Thoracic aorta (tissue), 2 donors: ENCODE results near the gene ASH1L. TPM values are rescaled to one million over a fixed set of nuclear protein-coding genes. Genes with fewer than 3 reads are reported as not detected.
A peak's percentile ranks its signal among the peaks of the same experiment; 100 is the strongest.

ENCODE experiments used
- ATAC-seq: fragments of 150-250 bp; one replicate; pipeline ENCODE4 v1.8.0; 2017; ENCODE audit warnings: low read depth; ENCODE audit not compliant: insufficient number of reproducible peaks, low FRiP score
- DNase-seq: peaks from one replicate; pipeline ENCODE4 v3.0.0-alpha.2; 2020; ENCODE audit warnings: low spot score
- H3K27ac ChIP-seq, 2 donors: fragments of 200-600 bp; sonication (generic); 1 replicate in 1 of 2; 2 replicates in 1 of 2; pipeline ENCODE4 v1.5.1; 2016; ENCODE audit warnings: mild to moderate bottlenecking in 2 of 2, moderate library complexity in 2 of 2
- H3K27me3 ChIP-seq: fragments of 200-600 bp; sonication (generic); replicated peaks from 2 replicates; pipeline ENCODE4 v1.6.0; 2016; ENCODE audit warnings: mild to moderate bottlenecking; ENCODE audit not compliant: insufficient read depth
- H3K36me3 ChIP-seq: fragments of 200-600 bp; sonication (generic); one replicate; pipeline ENCODE4 v1.5.1; 2016
- H3K4me1 ChIP-seq, 2 donors: fragments of 200-600 bp; sonication (generic); 1 replicate in 1 of 2; 2 replicates in 1 of 2; pipeline versions ENCODE4 v1.5.1 to v1.6.0; 2016; ENCODE audit warnings: low read depth in 2 of 2, mild to moderate bottlenecking in 1 of 2; ENCODE audit not compliant: control insufficient read depth in 1 of 2
- H3K4me3 ChIP-seq: fragments of 200-600 bp; sonication (generic); 2 replicates; pipeline ENCODE4 v1.5.1; 2016; ENCODE audit warnings: mild to moderate bottlenecking
- H3K9me3 ChIP-seq: fragments of 200-600 bp; sonication (generic); 2 replicates; pipeline ENCODE4 v1.5.1; 2016
- CTCF ChIP-seq: fragments of 200-600 bp; sonication (generic); IDR thresholded peaks from one replicate; pipeline ENCODE4 v1.5.1; 2019; ENCODE audit warnings: antibody characterized with exemption
- total RNA-seq, 2 donors: library from RNA; depleted of rRNA; stranded (reverse); fragments of >200 nt; gene quantifications; one replicate each; pipeline versions ENCODE4 v1.1.0 to v1.2.3, GENCODE V29; 2016

Gene ASH1L
- total RNA-seq, 2 donors from 2014 or later: 52.7 to 84.2 TPM

DNA sequence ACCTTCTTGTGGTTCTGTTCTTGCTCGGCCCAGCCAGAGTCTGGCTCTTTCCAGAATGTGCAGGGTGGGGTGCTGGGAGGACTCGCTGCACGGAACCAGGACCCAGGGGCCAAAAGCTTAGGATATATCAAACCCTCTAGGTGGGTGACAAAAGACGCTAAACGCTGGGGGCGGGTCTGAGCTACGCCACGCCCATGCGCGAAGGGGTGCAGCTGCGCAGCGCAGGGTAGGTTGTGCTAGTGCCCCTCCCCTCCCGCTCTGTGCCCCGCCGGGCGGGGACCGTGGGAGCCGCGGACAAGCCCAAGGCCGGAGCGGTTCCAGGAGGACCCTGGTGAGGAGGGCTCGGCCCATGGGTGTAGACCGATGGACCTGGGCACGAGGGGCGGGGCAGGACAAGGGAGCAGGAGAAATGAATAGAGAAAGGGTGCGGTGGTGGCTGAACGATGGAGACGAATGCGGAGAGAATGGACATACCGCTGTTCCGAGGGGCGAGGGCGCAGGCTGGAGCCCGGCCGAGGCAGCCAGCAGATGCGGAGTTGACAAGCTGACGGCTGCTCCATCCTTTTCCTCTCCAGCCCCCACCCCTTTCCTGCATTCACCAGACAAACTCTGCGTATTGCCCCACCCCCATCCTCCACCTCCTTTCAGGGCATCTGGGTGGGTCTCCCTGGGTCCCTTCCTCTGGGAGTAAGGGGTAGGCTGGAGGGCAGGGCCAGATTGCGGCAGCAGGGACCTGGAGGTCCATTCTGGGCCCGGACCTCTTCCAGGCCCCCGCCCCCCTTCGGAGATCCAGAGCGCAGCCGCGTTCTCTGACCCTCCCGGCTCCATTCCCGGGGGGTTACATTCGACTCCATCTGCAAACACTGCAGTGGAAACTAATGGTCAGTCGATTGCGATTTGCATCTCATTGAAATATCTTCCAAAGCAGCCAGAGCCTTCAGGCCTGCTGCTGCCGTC lies 241.7 kb downstream of the ASH1L start, which contains the start of gene RUSC1:
TSS of gene RUSC1 (plus strand) at position 234 of the 957 bp plus-strand sequence. CDS start 880 bp downstream, outside the sequence.
- DNase-seq: peak; percentile 34
- peak; percentile 10 for ATAC-seq
- Histone ChIP-seq H3K27ac (peak within 1 kb of the TSS; percentile 86 to 91), H3K36me3 (no peaks in the 10 kb centered on the region), H3K9me3 (no peaks in the 10 kb centered on the region), H3K4me3 (peak within 1 kb of the TSS; percentile 80), H3K4me1 (peaks cover 10 to 31% of the 10 kb centered on the region in 2 donors), H3K27me3 (no peaks in the 10 kb centered on the region)
- TF ChIP-seq CTCF: no peak

DNA sequence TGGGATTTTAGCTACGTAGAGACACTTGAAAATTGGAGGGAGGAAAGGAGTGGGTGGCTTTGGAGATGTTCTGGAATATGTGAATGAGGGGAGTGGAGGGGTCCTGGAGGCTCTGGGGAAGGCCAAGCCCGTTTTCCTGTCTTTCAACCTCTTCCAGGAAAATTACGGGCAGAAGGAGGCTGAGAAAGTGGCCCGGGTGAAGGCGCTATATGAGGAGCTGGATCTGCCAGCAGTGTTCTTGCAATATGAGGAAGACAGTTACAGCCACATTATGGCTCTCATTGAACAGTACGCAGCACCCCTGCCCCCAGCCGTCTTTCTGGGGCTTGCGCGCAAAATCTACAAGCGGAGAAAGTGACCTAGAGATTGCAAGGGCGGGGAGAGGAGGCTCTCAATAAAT lies 242.4 kb downstream of the ASH1L start:
- Histone ChIP-seq H3K27me3 (no peaks in the 10 kb centered on the region), H3K4me1 (peaks cover 10 to 25% of the 10 kb centered on the region in 2 donors), H3K36me3 (no peaks in the 10 kb centered on the region), H3K9me3 (no peaks in the 10 kb centered on the region), H3K27ac (peak overlapping the region; percentile 86 to 91), H3K4me3 (peak overlapping the region; percentile 80)
- ATAC-seq (no peak), DNase-seq (no peak)
- TF ChIP-seq CTCF: no peak

DNA sequence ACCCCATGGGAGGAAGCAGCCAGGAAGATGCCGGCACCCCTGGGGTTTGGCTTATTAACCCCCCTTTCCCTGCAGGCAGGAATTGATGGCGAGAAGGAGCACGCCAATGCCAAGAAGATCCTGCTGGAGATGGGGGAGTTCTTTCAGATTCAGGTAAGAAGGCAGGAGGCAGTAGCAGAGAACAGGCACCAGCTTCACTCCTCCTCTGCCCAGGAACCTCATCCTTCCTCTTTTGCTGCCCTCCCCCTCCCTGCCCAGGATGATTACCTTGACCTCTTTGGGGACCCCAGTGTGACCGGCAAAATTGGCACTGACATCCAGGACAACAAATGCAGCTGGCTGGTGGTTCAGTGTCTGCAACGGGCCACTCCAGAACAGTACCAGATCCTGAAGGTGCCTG lies 243.1 kb downstream of the ASH1L start:
- Histone ChIP-seq H3K36me3 (no peaks in the 10 kb centered on the region), H3K4me1 (peaks cover 10 to 20% of the 10 kb centered on the region in 2 donors), H3K9me3 (no peaks in the 10 kb centered on the region), H3K4me3 (no peak overlapping the region), H3K27me3 (no peaks in the 10 kb centered on the region), H3K27ac (no peak overlapping the region)
- no peak for TF ChIP-seq CTCF
- DNase-seq (no peak), ATAC-seq (no peak)

GRCh38 chr1:155318082-155318481 lies 244.5 kb downstream of the ASH1L start:
- Histone ChIP-seq H3K4me3 (no peak overlapping the region), H3K9me3 (no peaks in the 10 kb centered on the region), H3K4me1 (peaks cover 10 to 20% of the 10 kb centered on the region in 2 donors), H3K27me3 (no peaks in the 10 kb centered on the region), H3K27ac (no peak overlapping the region), H3K36me3 (peaks cover 4% of the 10 kb centered on the region)
- no peak for TF ChIP-seq CTCF
- DNase-seq: no peak
- no peak for ATAC-seq

- no peaks in the 10 kb centered on the region for H3K27me3 ChIP-seq
Observed at GRCh38 chr1:155316922-155317321, 245.7 kb downstream of the ASH1L start.

More at GRCh38 chr1:155316922-155317321, 245.7 kb downstream of the ASH1L start:
- DNase-seq (no peak), ATAC-seq (no peak)
- Histone ChIP-seq H3K4me3 (no peak overlapping the region), H3K9me3 (no peaks in the 10 kb centered on the region), H3K27ac (no peak overlapping the region), H3K36me3 (peaks cover 4% of the 10 kb centered on the region), H3K4me1 (peaks cover 6 to 15% of the 10 kb centered on the region in 2 donors)
- TF ChIP-seq CTCF: no peak
